Non-pigmented ciliary epithelial cell (primary cell): ENCODE data around the gene CYP2W1.
"Not testable (repeated sequence)": the region's sequence is repeated elsewhere in the genome, so short reads cannot be mapped to it uniquely, and the experiment has no call there.

Experiments used
- DNase-seq: peaks from one replicate; pipeline ENCODE4 v3.0.0-alpha.2; 2010; ENCODE audit warnings: low read depth

CYP2W1 gene

DNA sequence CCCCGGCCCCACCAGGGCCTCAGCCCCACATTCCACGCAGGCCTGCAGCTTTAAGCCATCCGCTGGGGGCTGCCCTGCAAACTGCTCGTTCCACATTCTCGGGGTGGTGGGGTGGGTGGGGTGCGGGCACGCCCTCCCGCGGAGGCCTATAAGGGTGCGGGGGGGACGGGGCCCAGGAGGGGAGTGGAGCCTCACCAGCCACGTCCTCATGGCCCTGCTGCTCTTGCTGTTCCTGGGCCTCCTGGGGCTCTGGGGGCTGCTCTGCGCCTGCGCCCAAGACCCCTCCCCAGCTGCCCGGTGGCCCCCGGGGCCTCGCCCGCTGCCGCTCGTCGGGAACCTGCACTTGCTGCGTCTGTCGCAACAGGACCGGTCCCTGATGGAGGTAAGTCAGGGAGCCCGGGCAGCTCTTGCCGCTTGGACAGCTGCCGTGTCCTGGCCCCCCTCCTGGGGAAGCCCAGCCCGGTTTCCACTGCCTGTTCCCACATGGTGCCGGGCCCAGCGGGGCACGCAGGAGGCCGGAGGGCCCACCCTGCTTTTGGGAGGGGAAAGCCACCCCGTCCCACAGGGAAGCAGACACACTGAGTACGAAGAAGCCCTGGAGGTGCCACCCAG is at the start of gene CYP2W1:
Gene CYP2W1 (plus strand): TSS at position 178 of the 612 bp plus-strand sequence. CDS start 31 bp downstream, at position 209.
- DNase-seq, result no peak

GRCh38 chr7:934469-935163 is 48.4 kb upstream of the CYP2W1 start:
- DNase-seq, result no peak

DNA sequence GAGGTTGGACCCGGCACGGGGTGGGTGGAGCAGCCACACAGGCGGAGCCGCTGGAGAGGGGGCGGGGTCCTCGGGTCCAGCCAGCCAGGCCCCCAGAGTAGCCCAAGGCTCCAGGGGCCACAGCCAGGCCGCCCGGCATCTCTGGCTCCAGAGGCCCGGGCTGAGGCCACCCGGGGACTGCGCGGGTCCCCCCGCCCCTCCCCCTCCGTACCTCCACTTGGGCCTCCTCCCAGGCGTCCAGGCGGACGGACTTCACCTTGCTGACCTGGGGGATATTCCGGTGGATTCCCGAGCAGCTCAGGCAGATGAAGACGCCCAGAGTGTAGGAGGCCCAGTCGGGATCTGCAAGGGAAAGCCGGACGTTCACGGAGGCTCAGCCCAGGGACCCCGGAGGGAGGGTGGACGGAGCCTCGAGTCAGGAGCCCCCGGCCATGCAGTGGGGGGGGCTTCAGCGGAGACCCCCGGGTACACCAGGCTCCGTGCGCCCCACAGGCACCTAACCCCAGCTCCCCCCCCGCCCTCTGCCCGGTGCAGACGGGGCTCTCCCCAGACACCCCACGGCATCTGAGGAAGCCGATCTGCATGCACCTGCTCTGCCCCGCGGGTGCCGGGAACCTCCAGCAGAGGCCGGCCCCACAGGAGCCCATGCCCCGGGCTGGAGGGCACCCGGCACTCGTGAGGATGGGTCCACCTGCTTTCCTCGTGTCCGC is 47.7 kb upstream of the CYP2W1 start:
- DNase-seq, result no peak

DNA sequence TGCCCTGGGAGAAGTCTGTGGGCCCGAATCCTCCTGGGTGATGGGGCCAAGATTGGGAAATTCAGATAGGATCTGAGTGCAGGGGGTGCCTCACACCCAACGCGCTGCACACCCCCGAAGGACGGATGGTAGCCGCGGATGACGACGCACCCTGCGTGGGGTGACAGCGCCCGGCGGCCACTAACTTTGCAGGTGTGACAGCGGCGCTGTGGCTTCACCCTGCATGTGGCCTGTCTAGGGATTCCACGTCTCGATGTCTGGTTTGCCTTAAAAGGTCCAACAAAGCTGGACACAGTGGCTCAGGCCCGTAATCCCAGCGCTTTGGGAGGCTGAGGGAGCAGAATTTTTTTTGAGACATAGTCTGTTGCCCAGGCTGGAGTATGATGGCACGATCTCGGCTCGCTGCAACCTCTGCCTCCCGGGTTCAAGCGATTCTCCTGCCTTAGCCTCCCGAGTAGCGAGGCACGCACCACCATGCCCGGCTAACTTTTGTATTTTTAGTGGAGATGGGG is 47.1 kb upstream of the CYP2W1 start:
- DNase-seq, result no peak

GRCh38 chr7:936386-937054 is 46.5 kb upstream of the CYP2W1 start:
- DNase-seq, result no peak

GRCh38 chr7:937856-938484 is 45.0 kb upstream of the CYP2W1 start:
- DNase-seq, result no peak

DNA sequence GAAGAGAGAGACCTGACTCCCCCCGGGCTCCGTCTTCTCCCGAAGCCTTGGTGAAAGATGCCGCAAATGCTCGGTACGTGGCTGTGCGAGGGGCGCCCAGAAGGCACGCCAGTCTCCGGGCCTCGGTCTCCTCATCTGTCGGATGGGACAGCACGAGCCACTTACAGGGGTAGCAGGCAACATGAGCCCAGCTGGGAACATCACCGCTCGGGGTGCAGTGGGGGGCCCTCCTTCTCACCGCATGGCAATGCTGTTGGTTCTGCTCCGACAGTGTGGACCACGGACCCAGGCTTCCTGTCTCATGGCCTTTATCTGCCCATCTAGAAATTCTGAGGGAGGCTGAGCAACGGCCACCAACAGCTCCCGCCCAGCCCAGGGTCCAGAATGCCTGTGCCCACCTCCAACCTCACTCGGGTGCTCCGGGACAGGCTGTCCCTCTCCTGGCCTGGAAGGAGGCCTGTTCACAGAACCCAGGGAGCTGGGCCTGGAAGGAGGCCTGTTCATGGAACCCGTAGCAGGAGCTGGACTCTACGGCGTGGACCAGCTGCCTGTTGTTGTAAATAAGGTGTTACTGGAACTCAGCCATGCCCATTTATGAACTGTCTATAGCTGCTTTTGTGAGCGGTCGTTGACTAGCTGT is 44.3 kb upstream of the CYP2W1 start:
- DNase-seq, result no peak

- no peak for DNase-seq
Observed at GRCh38 chr7:939843-940242, 43.1 kb upstream of the CYP2W1 start.

GRCh38 chr7:940599-941408 is 42.2 kb upstream of the CYP2W1 start:
- DNase-seq, result no peak

- not testable (repeated sequence) for DNase-seq
Observed at GRCh38 chr7:943793-944192, 39.2 kb upstream of the CYP2W1 start.

DNA sequence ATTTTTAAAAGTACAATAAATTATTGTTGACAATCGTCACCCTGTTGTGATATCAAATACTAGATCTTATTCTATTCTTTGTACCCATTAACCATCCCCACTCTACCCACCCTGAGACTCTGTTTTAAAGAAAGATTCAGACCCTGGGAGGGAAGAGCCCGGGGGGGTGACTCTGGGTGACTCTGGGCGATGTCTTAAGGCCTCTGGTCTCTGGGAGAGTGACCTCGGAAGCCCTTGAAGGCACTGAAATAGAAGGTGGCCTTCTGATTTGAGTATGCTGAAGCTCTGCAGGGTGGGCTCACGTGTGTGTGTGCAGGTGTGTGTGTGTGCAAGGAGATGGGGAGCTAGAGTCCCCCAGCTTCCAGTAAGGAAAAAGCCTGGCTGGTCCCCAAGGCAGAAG is 38.2 kb upstream of the CYP2W1 start:
- DNase-seq, result no peak

DNA sequence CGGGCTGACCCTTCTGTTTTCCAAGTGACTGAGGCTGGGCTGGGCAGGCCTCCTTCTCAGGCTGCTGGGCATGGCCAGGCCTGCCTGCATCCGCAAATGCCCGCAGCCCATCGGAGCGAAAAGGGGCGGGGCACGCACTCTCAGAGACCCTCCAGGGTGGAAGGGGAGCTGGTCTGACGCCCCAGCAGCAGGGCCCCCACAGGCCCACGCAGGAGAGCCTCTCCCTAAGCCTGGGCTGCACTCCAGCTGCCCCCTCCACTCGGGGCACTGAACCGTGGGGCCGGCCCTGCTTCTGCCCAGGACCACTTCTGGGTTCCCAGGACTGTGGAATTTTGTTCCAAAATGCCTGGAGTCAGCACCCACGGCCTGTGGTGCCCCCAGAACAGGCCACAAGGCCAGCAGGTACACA is 37.8 kb upstream of the CYP2W1 start:
- no peak for DNase-seq

DNA sequence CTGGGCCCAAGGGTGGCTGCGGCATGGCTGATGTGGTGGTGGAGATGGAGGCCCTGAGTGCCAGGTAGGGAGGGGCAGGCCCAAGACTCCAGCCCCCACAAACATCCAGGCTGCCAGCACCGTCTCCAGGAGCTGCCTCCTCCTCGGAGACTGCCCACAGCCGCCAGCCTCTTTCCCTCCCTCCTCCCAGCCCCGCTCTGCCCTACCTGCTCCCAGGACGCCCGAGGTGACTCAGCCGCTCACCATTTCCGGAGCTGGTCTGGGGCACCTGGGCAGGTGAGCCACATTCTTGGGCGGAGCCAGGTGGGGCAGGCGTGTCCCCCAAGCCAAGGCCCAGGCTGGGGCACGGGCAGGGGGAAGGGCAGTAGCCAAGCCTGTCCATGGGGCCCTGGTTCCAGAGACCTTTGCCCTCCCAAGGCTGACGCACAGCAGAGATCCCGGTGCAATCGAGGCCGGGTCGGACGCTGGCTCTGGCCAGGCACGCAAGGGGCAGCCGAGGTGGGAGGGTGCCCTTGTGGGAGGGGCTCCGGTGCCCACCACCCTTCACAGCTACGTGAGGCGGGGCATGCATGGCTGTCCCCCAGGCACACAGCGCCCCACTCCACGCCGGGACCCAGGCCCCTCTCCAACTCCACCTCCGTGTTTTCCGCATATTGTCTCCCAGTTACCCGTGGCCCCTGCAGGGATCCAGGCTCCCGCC is 37.3 kb upstream of the CYP2W1 start:
- no peak for DNase-seq

DNA sequence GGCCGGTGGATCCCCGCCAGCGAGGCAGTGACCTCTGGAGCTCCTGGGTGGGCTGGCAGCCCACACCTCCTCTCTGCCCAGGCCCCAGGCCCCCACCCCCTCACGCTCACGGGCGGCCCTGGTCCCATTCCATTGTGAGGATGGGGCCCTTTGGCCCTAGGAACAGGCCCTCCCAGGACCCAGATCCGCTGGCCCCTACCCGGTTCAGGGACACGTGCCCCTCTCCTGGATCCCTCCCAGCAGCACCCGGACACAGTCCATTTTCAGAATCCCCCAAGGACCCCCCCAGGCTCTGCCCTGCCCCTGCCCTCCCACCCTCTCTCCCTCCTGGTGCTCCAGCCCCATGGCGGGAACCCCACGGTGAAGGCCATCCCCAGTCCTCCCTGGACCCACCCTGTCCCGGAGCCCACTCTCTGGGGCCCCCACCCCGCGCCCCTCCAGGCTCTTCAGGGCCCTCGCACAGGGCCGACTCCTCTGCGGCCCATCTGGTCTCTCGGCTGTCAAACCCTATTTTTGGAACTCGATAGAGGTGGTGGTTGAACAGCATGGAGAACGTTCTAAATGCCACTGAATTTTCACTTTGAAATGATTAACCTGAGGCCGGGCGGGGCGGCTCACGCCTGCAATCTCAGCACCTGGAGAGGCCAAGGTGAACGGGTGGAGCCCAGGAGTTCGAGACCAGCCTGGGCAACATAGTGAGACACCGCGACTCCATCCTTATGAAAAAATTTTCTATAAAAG is 36.6 kb upstream of the CYP2W1 start:
- DNase-seq, result no peak

DNA sequence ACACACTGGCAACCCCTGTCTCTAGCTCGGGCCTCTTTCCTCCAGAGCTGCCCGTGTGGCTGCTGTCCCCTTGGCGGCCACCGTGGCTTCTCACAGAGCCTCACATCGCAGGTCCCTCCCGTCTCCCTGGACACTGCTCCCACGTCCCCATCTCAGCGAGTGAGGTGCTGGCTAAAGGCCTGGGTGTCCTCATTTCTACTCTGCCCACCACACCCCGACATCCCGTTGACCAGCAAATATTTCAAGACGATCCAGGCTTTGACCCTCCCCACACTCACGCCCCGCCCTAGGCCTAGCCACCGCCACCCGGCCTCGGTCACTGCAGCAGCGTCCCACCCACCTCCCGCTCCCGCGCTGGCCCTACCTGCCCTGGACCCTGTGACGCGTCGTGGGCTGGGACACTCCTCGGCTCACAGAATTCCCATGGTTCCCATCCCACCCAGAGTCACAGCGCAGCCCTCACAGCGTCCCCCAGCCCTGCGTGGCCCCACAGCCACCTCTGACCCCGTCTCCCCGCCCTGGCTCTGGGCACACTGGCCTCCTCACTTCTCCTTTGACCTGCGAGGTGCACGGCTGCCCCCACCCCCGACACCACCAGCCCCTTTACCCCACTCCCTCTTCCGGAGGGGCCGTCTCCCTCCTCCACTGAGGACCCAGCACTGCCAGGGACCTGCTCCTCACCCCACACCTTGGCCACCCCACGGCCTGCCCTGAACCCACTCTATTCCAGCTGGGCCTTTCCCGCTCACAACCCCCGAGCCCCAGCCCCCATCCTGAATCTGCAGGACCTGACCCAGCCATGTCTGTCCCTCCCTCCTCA is 35.4 kb upstream of the CYP2W1 start:
- no peak for DNase-seq

GRCh38 chr7:949021-949934 is 33.7 kb upstream of the CYP2W1 start:
- DNase-seq, result no peak

- DNase-seq, result no peak
Observed at GRCh38 chr7:951881-952547, 31.0 kb upstream of the CYP2W1 start.
